Lower leg skin (tissue), 4 donors: Measurements from ENCODE around the gene SIPA1. TPM values are rescaled to one million over a fixed set of nuclear protein-coding genes. Genes with fewer than 3 reads are reported as not detected.

ENCODE experiments used
- DNase-seq, 2 donors: peaks; one replicate each; pipeline ENCODE4 v3.0.0-alpha.2; 2019; ENCODE audit warnings: low spot score in 2 of 2
- H3K4me3 ChIP-seq: fragments of 200-600 bp; sonication (generic); 2 replicates; pipeline ENCODE4 v1.5.1; 2017; ENCODE audit warnings: mild to moderate bottlenecking, low read depth; ENCODE audit not compliant: poor library complexity, severe bottlenecking
- CTCF ChIP-seq, 3 donors: fragments of 450-650 bp; IDR thresholded peaks; one replicate each; pipeline ENCODE4 v1.5.1; 2016; ENCODE audit warnings: antibody characterized with exemption in 3 of 3, mild to moderate bottlenecking in 3 of 3, moderate library complexity in 2 of 3
- POLR2A ChIP-seq, 2 donors: fragments of 450-650 bp; IDR thresholded peaks; one replicate each; pipeline ENCODE4 v1.6.1; 2016 to 2017; ENCODE audit warnings: antibody characterized with exemption in 2 of 2, mild to moderate bottlenecking in 1 of 2, moderate library complexity in 1 of 2
- WGBS, 2 donors: methylation state at CpG; one replicate each; pipeline ENCODE4 v1.1.5; 2018; 5-methylcytosine and 5-hydroxymethylcytosine counted together
- intact Hi-C: fragments of 100-400 bp; cut with DNase I; formaldehyde crosslinking; loops from one replicate; pipeline ENCODE4 v1.15.0; 2023; ENCODE audit warnings: low total_unique reads
- total RNA-seq, 4 donors: library from RNA; depleted of rRNA; stranded (reverse); fragments of >200 nt; gene quantifications; one replicate each; pipeline ENCODE4 v1.1.0, GENCODE V29; 2016

Gene SIPA1
- total RNA-seq, 4 donors from 2014 or later: 25.3 to 34.4 (median 28.6) TPM

DNA sequence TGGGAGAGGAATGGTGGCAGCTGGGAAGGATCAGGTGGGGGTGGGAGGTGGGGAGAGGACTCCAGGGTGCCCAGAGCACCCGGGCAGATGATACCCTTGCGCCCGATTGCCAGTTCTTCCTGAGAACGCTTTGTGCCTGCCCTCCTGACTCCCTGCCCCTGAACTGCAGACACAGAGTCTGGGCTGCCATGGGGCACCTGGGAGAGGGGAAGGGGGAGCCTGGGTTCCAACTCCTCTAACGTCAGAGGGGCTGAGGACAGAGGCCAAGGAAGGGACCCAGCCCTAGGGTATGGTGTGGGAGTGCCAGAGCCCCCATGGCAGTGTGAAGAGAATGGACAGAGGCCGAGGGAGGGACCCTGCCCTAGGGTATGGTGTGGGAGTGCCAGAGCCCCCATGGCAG lies 41.4 kb upstream of the SIPA1 start:
- TF ChIP-seq CTCF (IDR thresholded peaks at IDR 0.05) (no peak), POLR2A (IDR thresholded peaks at IDR 0.05) (no peak)
- WGBS, 2 donors: 74 to 82% methylated on average over 6 of the region's 6 CpGs
- intact Hi-C loops: no loop called here
- no peak for DNase-seq
- H3K4me3 ChIP-seq: no peak overlapping the region

GRCh38 chr11:65598258-65598699 lies 39.6 kb upstream of the SIPA1 start:
- TF ChIP-seq POLR2A (IDR thresholded peaks at IDR 0.05): no peak
- TF ChIP-seq CTCF (IDR thresholded peaks at IDR 0.05): no peak
- no peak overlapping the region for H3K4me3 ChIP-seq
- intact Hi-C loops: no loop called here
- no peak for DNase-seq
- 88 to 91% methylated on average over 11 to 16 of the region's 16 CpGs for WGBS, 2 donors

DNA sequence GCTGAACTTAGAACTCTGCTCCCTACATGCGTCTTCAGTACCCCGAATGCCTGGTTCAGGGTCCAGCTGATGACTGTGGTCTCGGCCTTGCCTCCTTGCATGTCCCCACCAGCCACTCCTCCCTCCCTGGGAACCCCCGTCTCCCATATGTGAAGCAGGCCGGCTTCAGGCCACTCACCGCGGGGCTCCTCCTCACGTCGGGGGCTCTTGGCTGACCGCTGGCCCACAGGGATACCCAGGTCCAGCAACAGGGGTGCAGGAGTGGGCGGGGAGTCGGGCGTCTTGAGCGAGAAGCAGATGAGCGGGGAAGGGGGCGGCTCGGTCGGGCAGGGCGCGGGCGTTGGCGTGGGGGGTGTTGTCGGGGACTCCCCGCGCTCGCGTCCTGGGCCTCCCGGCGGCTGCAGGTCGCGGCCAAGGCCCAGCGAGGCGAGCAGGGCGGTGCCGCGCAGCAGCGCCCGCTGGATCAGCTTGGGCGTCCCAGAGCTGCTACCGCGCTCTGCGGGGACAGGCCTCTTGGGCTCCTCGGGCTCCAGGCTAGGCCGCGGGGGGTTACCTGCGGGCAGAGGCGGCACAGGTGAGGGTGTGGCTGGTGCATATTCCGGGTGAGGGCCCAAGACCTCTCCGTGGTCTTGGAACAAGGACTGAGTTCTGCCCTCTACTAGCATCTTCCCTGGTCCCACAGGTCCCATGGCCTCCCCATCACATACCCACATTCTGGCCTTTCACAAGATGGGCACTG lies 38.5 kb upstream of the SIPA1 start:
- TF ChIP-seq POLR2A (IDR thresholded peaks at IDR 0.05) (no peak), CTCF (IDR thresholded peaks at IDR 0.05) (no peak)
- WGBS, 2 donors: 87 to 90% methylated on average over 34 to 41 of the region's 49 CpGs
- DNase-seq: no peak
- intact Hi-C loops: no loop called here
- H3K4me3 ChIP-seq: no peak overlapping the region

DNA sequence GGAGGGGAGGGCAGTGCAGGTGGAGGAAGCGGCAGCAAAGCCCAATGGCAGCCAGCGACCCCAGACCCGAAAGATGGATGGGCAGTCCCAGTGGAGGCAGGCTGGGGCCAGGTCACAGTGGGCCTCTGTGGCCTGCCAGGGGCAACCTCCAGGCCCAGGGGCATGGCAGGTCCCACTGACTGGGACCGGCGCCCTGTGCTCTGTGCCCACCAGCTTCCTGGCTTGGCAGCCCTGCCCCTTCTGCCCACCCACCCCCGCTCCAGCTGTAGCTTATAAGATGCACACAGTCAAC lies 38.0 kb upstream of the SIPA1 start:
- intact Hi-C loops: no loop called here
- TF ChIP-seq CTCF (IDR thresholded peaks at IDR 0.05): no peak
- TF ChIP-seq POLR2A (IDR thresholded peaks at IDR 0.05): no peak
- no peak overlapping the region for H3K4me3 ChIP-seq
- 92% methylated on average over 2 to 6 of the region's 6 CpGs for WGBS, 2 donors
- no peak for DNase-seq

GRCh38 chr11:65604258-65604657 lies 33.6 kb upstream of the SIPA1 start:
- no peak overlapping the region for H3K4me3 ChIP-seq
- DNase-seq: no peak
- intact Hi-C loops: no loop called here
- no peak for TF ChIP-seq POLR2A (IDR thresholded peaks at IDR 0.05)
- no peak for TF ChIP-seq CTCF (IDR thresholded peaks at IDR 0.05)
- 94 to 100% methylated on average over 1 of the region's 1 CpG for WGBS, 2 donors
